HCT116 (cell line): ENCODE results near the gene SWAP70. TPM values are rescaled to one million over a fixed set of nuclear protein-coding genes. Genes with fewer than 3 reads are reported as not detected.

Experiments used
- ATAC-seq: fragments of 200-7000 bp; cut with Tn5 transposase; 2 replicates; pipeline ENCODE4 v1.9.1; 2020; ENCODE audit warnings: mild to moderate bottlenecking, moderate library complexity
- BruUV-seq: library from RNA; stranded (reverse); fragments of 400-500 nt; replicated peaks from 2 replicates; lab custom pipeline; 2021; lab: Mats Ljungman, UMichigan
- CTCF ChIA-PET: fragments of 300-600 bp; sonication (Branson Sonifier 250); formaldehyde crosslinking; loops from one replicate; lab custom pipeline; 2021; ENCODE audit warnings: antibody characterized with exemption; lab: Charles Lee
- POLR2A ChIA-PET: fragments of 300-600, 350-600 bp; sonication (Branson Sonifier 250); formaldehyde crosslinking; loops from one replicate; lab custom pipeline; 2021; ENCODE audit warnings: antibody characterized with exemption; lab: Charles Lee
- RAD21 ChIA-PET, 2 experiments: fragments of 300-600 bp; sonication (Branson Sonifier 250); formaldehyde crosslinking; loops; one replicate each; lab custom pipeline; 2023; ENCODE audit warnings: low total read pairs in 2 of 2; ENCODE audit not compliant: uncharacterized antibody in 2 of 2, unreplicated experiment in 2 of 2, low non-redundant PET in 1 of 2; lab: Charles Lee
- DNase-seq: peaks from one replicate; pipeline ENCODE4 v3.0.0-alpha.2; 2010; ENCODE audit warnings: low read depth, low spot score
- H2AFZ ChIP-seq: fragments of 200-600 bp; shearing (Covaris generic), sonication (generic); 2 replicates; pipeline ENCODE4 v1.6.1; 2017; ENCODE audit warnings: low read depth, mixed run types, mixed read lengths, antibody characterized with exemption, low read length; ENCODE audit not compliant: poor library complexity, severe bottlenecking
- H3K27ac ChIP-seq: 2 replicates; pipeline ENCODE4 v1.5.1; 2012; ENCODE audit warnings: low read depth, low read length
- H3K27me3 ChIP-seq: fragments of 200-600 bp; sonication (generic); 2 replicates; pipeline ENCODE4 v1.6.1; 2016; ENCODE audit warnings: mixed run types, low read length, mixed read lengths; ENCODE audit not compliant: insufficient read depth
- H3K36me3 ChIP-seq, 2 experiments: fragments of 200-500 bp in 1 of 2; fragments of 200-600 bp in 1 of 2; sonication (Bioruptor generic) in 1 of 2; sonication (generic) in 1 of 2; 2 replicates each; pipeline versions ENCODE4 v1.5.1 to v1.6.1; 2014 to 2016; ENCODE audit warnings: low read length in 2 of 2, inconsistent platforms in 1 of 2, mixed read lengths in 1 of 2, mixed run types in 1 of 2; ENCODE audit not compliant: insufficient read depth in 2 of 2, control insufficient read depth in 1 of 2
- H3K4me1 ChIP-seq, 2 experiments: fragments of 200-600 bp in 1 of 2; sonication (generic) in 1 of 2; 2 replicates each; pipeline versions ENCODE4 v1.5.1 to v1.6.1; 2012 to 2017; ENCODE audit warnings: low read length in 2 of 2, inconsistent platforms in 1 of 2, mild to moderate bottlenecking in 1 of 2, mixed read lengths in 1 of 2, mixed run types in 1 of 2, moderate library complexity in 1 of 2; ENCODE audit not compliant: insufficient read depth in 2 of 2, control insufficient read depth in 1 of 2
- H3K4me2 ChIP-seq: fragments of 200-600 bp; sonication (generic); 2 replicates; pipeline ENCODE4 v1.6.1; 2017; ENCODE audit warnings: mixed run types, low read length, mixed read lengths
- H3K4me3 ChIP-seq, 2 experiments: fragments of 200-600 bp in 1 of 2; sonication (generic) in 1 of 2; replicated peaks in 1 of 2; 2 replicates each; pipeline ENCODE4 v1.5.1; 2011 to 2016; ENCODE audit warnings: low read length in 2 of 2, control low read depth in 1 of 2, low read depth in 1 of 2, mild to moderate bottlenecking in 1 of 2, mixed read lengths in 1 of 2, mixed run types in 1 of 2
- H3K79me2 ChIP-seq: fragments of 200-600 bp; sonication (generic); 2 replicates; pipeline ENCODE4 v1.6.1; 2017; ENCODE audit warnings: mild to moderate bottlenecking, mixed run types, low read length, moderate library complexity, mixed read lengths; ENCODE audit not compliant: insufficient read depth
- H3K9ac ChIP-seq: fragments of 200-600 bp; sonication (generic); 2 replicates; pipeline ENCODE4 v1.6.1; 2016; ENCODE audit warnings: low read length, mixed read lengths
- H3K9me2 ChIP-seq: fragments of 200-600 bp; sonication (generic), shearing (Covaris generic); 2 replicates; pipeline ENCODE4 v1.6.1; 2017; ENCODE audit warnings: mixed run types, mild to moderate bottlenecking, moderate library complexity; ENCODE audit not compliant: insufficient read depth
- H3K9me3 ChIP-seq, 2 experiments: fragments of 200-500 bp in 1 of 2; fragments of 200-600 bp in 1 of 2; sonication (Bioruptor generic) in 1 of 2; sonication (generic) in 1 of 2; 2 replicates each; pipeline ENCODE4 v1.6.1; 2014 to 2017; ENCODE audit warnings: low read length in 2 of 2, mixed read lengths in 2 of 2, inconsistent platforms in 1 of 2, low read depth in 1 of 2, mild to moderate bottlenecking in 1 of 2, mixed run types in 1 of 2, moderate library complexity in 1 of 2; ENCODE audit not compliant: control insufficient read depth in 1 of 2, insufficient read depth in 1 of 2
- H4K20me1 ChIP-seq: fragments of 200-600 bp; sonication (generic), shearing (Covaris generic); 2 replicates; pipeline ENCODE4 v1.6.1; 2017; ENCODE audit warnings: mixed run types, mild to moderate bottlenecking, moderate library complexity; ENCODE audit not compliant: insufficient read depth
- ATF3 ChIP-seq: IDR thresholded peaks from 2 replicates; pipeline ENCODE4 v1.6.1; 2012
- ELF1 ChIP-seq: IDR thresholded peaks from 2 replicates; pipeline ENCODE4 v1.6.1; 2012; ENCODE audit warnings: low read depth, borderline replicate concordance
- EZH2 ChIP-seq: fragments of 200-600 bp; sonication (generic); IDR thresholded peaks from 2 replicates; pipeline ENCODE4 v1.6.1; 2017; ENCODE audit warnings: antibody characterized with exemption, mixed run types
- JUND ChIP-seq: IDR thresholded peaks from 2 replicates; pipeline ENCODE4 v1.6.1; 2012
- MAX ChIP-seq: IDR thresholded peaks from 2 replicates; pipeline ENCODE4 v1.6.1; 2012
- POLR2A ChIP-seq: IDR thresholded peaks from 2 replicates; pipeline ENCODE4 v1.7.0; 2011; ENCODE audit warnings: borderline replicate concordance; ENCODE audit not compliant: insufficient read depth, insufficient read length; ENCODE audit errors: extremely low read depth
- REST ChIP-seq: IDR thresholded peaks from 2 replicates; pipeline ENCODE4 v1.6.1; 2012; ENCODE audit warnings: low read depth
- SP1 ChIP-seq: IDR thresholded peaks from 2 replicates; pipeline ENCODE4 v1.6.1; 2012; ENCODE audit warnings: low read depth
- YY1 ChIP-seq: IDR thresholded peaks from 2 replicates; pipeline ENCODE4 v1.6.1; 2011; ENCODE audit warnings: low read length, low read depth, moderate library complexity, mild to moderate bottlenecking; ENCODE audit not compliant: insufficient replicate concordance; ENCODE audit errors: extremely low read depth
- ZBTB33 ChIP-seq: IDR thresholded peaks from 2 replicates; pipeline ENCODE4 v1.6.1; 2011; ENCODE audit warnings: mild to moderate bottlenecking, low read length, moderate library complexity; ENCODE audit not compliant: insufficient replicate concordance; ENCODE audit errors: extremely low read depth
- ZFX ChIP-seq: fragments of 450-650 bp; IDR thresholded peaks from 2 replicates; pipeline ENCODE4 v1.6.1; 2017
- intact Hi-C: fragments of 100-400 bp; cut with micrococcal nuclease; formaldehyde crosslinking; loops from 2 replicates; pipeline ENCODE4 v1.10.0; 2022
- total RNA-seq: library from RNA; stranded (reverse); gene quantifications from one replicate; pipeline ENCODE4 v1.2.1, GENCODE V29; 2021; ENCODE audit not compliant: unreplicated experiment

The SWAP70 gene
- total RNA-seq, 1 experiment from 2014 or later = 20.6 TPM

GRCh38 chr11:9687711-9688477 is 24.0 kb downstream of the SWAP70 start:
- ChIA-PET CTCF (no interaction called here), RAD21 (no interaction called here), POLR2A (no interaction called here)
- TF ChIP-seq POLR2A (no peak), ATF3 (no peak), ZFX (no peak), ELF1 (no peak), SP1 (no peak), EZH2 (no peak), MAX (no peak), YY1 (no peak), ZBTB33 (no peak), REST (no peak), JUND (no peak)
- H3K4me2 ChIP-seq = no peak overlapping the region
- no peak overlapping the region for H3K9ac ChIP-seq
- H3K9me3 ChIP-seq = no peaks in the 10 kb centered on the region
- H2AFZ ChIP-seq = no peak overlapping the region
- intact Hi-C loops = no loop called here
- no peaks in the 10 kb centered on the region for H3K9me2 ChIP-seq
- H3K4me1 ChIP-seq = peaks cover 6 to 31% of the 10 kb centered on the region in 2 experiments; a peak in 3 of 4 replicates
- DNase-seq (no peak), ATAC-seq (no peak)
- no TSS peak for BruUV-seq
- no peaks in the 10 kb centered on the region for H4K20me1 ChIP-seq
- H3K79me2 ChIP-seq = 0 out of 2 replicates have a peak, but pooled peaks cover 5% of the 10 kb centered on the region
- H3K27me3 ChIP-seq = no peaks in the 10 kb centered on the region
- no peaks in the 10 kb centered on the region for H3K36me3 ChIP-seq
- no peak overlapping the region for H3K4me3 ChIP-seq
- no peak overlapping the region for H3K27ac ChIP-seq
